ENCODE data around the gene STARD7. TPM values are rescaled to one million over a fixed set of nuclear protein-coding genes. Genes with fewer than 3 reads are reported as not detected.

Gene STARD7
- total and polyA plus RNA-seq, 10 of the 15 experiments (the other 5 are each of a cell fraction or from before 2014, with no cell fraction given), result 85.4 to 237 (median 153) TPM

GRCh38 chr2:96225016-96225533 is 16.4 kb upstream of the STARD7 start (continued):
- TF ChIP-seq, protein P1, sequence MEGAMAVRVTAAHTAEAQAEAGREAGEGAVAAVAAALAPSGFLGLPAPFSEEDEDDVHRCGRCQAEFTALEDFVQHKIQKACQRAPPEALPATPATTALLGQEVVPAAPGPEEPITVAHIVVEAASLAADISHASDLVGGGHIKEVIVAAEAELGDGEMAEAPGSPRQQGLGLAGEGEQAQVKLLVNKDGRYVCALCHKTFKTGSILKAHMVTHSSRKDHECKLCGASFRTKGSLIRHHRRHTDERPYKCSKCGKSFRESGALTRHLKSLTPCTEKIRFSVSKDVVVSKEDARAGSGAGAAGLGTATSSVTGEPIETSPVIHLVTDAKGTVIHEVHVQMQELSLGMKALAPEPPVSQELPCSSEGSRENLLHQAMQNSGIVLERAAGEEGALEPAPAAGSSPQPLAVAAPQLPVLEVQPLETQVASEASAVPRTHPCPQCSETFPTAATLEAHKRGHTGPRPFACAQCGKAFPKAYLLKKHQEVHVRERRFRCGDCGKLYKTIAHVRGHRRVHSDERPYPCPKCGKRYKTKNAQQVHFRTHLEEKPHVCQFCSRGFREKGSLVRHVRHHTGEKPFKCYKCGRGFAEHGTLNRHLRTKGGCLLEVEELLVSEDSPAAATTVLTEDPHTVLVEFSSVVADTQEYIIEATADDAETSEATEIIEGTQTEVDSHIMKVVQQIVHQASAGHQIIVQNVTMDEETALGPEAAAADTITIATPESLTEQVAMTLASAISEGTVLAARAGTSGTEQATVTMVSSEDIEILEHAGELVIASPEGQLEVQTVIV (IDR thresholded peaks at IDR 0.05; ENCODE audit: borderline replicate concordance, partially characterized antibody), result no peak
- TF ChIP-seq, protein P2, sequence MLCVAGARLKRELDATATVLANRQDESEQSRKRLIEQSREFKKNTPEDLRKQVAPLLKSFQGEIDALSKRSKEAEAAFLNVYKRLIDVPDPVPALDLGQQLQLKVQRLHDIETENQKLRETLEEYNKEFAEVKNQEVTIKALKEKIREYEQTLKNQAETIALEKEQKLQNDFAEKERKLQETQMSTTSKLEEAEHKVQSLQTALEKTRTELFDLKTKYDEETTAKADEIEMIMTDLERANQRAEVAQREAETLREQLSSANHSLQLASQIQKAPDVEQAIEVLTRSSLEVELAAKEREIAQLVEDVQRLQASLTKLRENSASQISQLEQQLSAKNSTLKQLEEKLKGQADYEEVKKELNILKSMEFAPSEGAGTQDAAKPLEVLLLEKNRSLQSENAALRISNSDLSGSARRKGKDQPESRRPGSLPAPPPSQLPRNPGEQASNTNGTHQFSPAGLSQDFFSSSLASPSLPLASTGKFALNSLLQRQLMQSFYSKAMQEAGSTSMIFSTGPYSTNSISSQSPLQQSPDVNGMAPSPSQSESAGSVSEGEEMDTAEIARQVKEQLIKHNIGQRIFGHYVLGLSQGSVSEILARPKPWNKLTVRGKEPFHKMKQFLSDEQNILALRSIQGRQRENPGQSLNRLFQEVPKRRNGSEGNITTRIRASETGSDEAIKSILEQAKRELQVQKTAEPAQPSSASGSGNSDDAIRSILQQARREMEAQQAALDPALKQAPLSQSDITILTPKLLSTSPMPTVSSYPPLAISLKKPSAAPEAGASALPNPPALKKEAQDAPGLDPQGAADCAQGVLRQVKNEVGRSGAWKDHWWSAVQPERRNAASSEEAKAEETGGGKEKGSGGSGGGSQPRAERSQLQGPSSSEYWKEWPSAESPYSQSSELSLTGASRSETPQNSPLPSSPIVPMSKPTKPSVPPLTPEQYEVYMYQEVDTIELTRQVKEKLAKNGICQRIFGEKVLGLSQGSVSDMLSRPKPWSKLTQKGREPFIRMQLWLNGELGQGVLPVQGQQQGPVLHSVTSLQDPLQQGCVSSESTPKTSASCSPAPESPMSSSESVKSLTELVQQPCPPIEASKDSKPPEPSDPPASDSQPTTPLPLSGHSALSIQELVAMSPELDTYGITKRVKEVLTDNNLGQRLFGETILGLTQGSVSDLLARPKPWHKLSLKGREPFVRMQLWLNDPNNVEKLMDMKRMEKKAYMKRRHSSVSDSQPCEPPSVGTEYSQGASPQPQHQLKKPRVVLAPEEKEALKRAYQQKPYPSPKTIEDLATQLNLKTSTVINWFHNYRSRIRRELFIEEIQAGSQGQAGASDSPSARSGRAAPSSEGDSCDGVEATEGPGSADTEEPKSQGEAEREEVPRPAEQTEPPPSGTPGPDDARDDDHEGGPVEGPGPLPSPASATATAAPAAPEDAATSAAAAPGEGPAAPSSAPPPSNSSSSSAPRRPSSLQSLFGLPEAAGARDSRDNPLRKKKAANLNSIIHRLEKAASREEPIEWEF (IDR thresholded peaks at IDR 0.05; ENCODE audit: insufficient replicate concordance, low read depth, low read length), result no peak
- TF ChIP-seq HCFC1 (IDR thresholded peaks at IDR 0.05; ENCODE audit: low read length) (no peak), SMAD1 (IDR thresholded peaks at IDR 0.05; ENCODE audit: low read depth, partially characterized antibody) (no peak), ZZZ3 (IDR thresholded peaks at IDR 0.05; ENCODE audit: control insufficient read depth, insufficient read length, low read depth) (no peak), EED (IDR thresholded peaks at IDR 0.05; ENCODE audit: low read depth) (peak; percentile 94), ESRRA (IDR thresholded peaks at IDR 0.05; ENCODE audit: low read length) (no peak), CREB1 (IDR thresholded peaks at IDR 0.05; ENCODE audit: low read depth) (peak; percentile 45; the same call in 1 of the 2 replicates), CEBPZ (IDR thresholded peaks at IDR 0.05; ENCODE audit: low read depth, low read length) (no peak)
- TF ChIP-seq, protein P3, sequence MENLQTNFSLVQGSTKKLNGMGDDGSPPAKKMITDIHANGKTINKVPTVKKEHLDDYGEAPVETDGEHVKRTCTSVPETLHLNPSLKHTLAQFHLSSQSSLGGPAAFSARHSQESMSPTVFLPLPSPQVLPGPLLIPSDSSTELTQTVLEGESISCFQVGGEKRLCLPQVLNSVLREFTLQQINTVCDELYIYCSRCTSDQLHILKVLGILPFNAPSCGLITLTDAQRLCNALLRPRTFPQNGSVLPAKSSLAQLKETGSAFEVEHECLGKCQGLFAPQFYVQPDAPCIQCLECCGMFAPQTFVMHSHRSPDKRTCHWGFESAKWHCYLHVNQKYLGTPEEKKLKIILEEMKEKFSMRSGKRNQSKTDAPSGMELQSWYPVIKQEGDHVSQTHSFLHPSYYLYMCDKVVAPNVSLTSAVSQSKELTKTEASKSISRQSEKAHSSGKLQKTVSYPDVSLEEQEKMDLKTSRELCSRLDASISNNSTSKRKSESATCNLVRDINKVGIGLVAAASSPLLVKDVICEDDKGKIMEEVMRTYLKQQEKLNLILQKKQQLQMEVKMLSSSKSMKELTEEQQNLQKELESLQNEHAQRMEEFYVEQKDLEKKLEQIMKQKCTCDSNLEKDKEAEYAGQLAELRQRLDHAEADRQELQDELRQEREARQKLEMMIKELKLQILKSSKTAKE (IDR thresholded peaks at IDR 0.05; ENCODE audit: low read depth, poor library complexity, severe bottlenecking), result peak; percentile 54
- TF ChIP-seq, protein P4, sequence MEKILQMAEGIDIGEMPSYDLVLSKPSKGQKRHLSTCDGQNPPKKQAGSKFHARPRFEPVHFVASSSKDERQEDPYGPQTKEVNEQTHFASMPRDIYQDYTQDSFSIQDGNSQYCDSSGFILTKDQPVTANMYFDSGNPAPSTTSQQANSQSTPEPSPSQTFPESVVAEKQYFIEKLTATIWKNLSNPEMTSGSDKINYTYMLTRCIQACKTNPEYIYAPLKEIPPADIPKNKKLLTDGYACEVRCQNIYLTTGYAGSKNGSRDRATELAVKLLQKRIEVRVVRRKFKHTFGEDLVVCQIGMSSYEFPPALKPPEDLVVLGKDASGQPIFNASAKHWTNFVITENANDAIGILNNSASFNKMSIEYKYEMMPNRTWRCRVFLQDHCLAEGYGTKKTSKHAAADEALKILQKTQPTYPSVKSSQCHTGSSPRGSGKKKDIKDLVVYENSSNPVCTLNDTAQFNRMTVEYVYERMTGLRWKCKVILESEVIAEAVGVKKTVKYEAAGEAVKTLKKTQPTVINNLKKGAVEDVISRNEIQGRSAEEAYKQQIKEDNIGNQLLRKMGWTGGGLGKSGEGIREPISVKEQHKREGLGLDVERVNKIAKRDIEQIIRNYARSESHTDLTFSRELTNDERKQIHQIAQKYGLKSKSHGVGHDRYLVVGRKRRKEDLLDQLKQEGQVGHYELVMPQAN (conservative IDR thresholded peaks at IDR 0.05), result no peak
- TF ChIP-seq, protein P5, sequence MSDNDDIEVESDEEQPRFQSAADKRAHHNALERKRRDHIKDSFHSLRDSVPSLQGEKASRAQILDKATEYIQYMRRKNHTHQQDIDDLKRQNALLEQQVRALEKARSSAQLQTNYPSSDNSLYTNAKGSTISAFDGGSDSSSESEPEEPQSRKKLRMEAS (IDR thresholded peaks at IDR 0.05; ENCODE audit: low read depth, low read length), result no peak

Data from GM12878 (cell line).